ENCODE measurements around the gene CABLES2.

The CABLES2 gene

DNA sequence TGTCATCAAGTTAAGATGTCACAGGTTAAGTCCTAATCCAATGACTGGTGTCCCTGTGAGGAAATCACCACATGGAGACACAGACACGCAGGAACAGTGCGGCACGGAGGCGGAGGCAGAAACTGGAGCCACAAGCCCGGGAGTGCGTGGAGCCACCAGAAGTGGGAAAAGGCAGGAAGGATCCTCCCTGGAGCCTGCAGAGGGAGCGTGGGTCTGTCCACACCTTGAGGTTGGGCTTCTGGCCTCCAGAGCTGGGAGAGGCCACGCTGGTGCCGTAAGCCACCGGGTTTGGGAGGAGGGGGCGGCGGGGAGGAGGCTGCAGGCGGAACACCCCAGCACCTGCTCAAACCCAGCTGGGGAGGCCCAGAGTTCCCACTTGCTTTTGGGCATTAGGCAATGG lies 3.8 kb downstream of the CABLES2 start:
- DNase-seq = no peak

DNA sequence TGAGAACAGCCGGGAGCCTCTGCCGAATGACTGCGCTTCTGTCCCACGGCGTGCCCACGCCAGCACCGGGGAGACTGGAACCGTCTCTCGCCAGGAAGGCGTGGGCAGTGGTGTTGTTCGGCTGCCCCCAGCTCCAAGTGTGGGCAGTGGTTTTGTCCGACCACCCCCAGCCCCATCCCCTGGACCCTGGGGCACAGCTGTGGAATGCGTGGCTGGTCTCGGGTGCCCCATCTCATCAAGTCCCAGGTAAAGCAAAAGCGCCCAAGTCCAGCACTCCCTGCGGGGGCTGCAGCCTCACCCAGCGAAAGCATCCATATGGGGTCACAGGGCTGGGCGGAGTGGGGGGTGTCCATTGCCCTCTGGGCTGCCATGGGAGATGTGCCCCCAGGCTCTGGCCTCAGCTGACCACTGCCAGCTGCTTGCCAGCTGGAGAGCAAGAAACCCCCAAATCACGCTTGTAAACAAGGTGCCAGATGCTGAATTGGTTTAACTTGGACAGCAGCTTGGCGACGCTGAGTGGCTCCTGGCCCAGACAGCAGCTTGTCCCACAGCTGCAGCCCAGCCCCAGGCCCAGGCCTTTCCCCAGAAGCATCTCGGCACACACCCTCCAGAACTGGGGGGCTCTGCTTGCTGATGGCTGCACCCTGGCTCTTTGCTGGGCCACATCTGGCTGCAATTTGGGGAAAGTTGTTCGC lies 4.5 kb downstream of the CABLES2 start:
- DNase-seq = no peak

DNA sequence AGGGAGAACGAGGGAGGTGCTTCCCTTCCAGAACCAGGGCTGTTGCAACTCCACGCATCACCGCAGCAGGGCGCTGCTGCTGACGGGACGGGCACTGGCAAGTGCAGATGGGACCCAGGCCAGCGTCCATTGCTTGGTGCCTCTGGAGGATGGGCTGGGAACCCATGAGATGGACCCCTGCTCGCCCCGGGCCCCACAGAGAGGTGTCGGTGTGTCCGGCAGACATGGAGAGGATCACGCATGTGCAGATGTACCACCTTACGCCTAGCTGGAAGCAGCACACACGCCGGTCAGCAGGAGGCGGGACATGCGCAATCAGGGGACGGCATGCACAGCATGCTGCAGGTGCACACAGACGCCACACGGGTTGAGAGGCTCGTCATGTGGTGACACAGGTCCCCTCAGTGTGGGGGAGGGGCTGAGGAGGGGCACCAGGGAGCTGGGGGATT lies 5.7 kb downstream of the CABLES2 start:
- no peak for DNase-seq

DNA sequence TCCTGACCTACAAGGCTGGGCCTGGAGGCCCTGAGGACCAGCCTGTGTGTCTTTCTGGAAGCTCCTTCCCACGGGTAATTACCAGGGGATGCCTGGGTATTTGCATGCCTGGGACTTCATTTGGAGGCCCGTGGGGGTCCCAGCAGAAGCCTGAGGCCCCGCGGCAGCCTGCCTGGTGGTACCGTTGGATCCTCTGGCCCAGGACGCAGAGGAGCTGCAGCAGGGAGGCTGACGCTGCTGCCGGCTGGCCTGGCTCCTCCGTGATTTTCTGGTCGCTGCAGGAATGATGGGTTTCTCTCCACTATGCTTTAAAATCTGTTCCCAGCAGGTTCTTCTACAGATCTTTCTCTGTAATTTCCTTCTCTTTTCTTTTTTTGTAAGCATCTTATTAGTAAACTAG lies 6.5 kb downstream of the CABLES2 start:
- no peak for DNase-seq

DNA sequence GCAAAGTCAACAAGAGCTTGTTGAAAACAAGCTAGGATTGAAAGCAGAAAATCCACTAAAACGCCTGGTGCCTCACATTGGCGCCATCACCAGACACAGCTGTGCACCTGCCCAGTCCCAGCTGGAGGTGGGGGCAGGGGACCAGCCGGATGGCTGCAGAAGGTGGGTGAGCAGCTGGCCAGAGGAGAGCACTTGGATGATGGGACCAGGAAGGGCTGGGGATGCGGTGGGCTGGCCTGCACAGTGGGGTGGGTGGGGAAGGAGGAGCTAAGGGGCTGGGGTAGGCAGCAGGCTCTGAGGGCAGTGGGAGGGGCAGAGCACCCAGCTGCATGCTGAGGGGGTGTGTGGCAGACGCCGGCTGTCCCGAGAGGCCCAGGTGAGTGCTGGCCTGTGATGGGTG lies 7.1 kb downstream of the CABLES2 start:
- no peak for DNase-seq

DNA sequence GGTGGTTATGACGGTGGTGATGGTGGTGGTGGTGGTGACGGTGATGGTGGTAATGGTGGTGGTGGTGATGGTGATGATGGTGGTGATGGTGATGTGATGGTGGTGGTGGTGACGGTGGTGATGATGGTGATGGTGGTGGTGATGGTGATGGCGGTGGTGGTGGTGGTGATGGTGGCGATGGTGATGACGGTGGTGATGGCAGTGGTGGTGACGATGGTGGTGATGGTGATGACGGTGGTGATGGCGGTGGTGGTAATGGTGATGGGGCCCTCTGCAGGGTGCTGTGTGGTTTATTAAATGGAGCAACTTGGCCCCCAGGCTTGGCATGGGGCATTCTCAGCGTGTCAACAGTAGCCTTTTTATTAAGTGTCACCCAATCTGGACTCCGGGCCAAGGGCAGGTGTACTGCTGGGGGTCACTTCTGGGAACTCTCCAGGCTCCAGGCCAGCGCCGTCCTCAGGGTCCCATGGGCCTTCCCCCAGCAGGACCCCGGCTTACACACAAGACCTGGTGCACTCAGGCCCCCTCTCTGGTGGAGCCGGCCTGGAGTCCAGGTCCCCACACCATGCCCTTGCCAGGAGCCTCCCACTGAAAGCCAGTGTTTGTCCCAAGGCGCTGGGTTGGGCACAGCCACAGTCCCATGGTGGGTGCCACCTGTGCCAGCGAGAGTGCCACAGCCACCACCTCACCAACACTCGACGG lies 8.8 kb downstream of the CABLES2 start:
- DNase-seq = no peak

DNA sequence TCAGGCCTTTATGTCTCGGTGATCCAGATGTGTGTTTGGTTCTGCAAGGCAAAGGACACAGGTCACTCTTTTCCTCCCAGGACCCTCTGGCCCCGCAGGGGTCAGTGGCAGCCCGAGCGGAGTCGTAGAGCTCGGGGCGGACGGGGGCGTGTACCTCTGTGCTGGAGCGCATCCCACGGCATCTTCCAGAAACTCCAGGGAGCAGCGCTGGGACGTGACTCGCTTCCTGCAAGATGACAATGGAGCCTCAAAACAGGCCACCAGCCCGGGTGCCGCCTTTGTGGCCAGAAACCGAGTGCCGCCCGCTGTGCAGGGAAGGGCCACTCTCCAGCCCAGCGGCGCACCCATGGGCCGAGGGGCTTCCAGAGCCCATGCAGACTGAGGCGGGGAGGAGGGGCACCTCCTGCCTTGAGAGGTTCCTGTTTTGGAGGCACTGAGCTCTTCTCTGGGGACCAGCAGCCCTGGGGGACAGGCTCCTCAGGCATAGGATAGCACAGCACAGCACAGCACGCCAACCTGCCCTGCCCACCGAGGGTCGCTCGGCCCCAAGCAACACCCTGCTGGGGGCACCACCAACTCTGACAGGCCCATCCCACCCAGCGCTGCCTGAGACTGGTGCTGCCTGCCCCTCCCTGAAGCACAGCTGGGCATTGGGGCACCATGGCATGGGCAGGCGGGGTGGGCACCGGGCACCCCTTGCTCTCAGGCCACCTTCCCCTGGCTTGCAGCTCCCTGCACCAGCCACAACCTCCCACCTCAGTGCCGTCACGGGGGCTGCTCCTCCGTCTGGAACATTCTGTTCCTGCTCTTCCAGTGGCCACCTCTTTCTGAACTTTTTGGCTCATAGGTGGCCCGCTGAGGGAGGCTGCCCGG lies 10.5 kb downstream of the CABLES2 start:
- DNase-seq = no peak

DNA sequence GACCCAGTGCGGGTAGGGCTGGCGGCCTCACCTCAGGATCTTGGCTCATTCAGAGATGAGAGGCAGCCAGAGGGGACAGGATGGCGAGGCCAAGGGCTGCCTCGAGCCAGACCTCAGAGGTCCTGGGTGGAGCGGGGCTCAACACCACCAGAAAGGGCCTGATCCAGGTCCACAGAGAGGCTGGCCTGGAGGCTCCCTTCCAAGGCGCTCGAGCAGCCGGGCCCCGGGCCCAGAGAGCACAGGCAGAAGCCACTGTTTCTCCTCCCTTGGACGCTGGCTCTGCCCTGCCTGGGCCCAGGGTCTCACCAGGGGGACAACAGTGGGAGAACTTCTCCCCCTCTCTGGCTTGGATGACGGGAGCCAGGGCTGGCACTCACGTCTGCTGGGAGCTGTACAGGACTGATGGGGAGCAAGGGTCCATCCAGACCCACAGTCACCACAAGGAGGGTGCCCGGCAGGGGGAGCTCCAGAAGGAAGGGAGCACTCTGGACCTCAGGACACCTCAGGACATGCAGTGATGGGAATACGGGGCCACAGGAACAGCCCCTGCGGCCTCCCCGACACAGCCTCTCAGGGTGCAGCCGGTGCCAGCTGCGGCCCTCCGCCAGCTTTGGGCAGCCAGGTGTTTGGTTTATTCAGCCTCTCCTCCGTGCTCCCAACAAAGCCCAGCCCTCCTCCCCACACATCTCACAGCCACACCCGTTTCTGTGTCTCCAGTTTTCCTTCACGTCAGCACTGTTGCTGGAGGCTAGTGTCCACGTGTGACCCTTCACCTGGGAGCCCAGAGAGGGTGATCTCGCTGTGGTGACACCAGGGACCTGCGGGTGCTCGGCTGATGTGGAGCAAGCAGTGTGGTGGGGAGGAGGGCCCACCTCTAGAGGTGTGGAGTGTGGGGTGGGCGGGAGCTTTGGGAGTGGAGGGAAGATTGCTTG lies 11.5 kb downstream of the CABLES2 start:
- DNase-seq = no peak

DNA sequence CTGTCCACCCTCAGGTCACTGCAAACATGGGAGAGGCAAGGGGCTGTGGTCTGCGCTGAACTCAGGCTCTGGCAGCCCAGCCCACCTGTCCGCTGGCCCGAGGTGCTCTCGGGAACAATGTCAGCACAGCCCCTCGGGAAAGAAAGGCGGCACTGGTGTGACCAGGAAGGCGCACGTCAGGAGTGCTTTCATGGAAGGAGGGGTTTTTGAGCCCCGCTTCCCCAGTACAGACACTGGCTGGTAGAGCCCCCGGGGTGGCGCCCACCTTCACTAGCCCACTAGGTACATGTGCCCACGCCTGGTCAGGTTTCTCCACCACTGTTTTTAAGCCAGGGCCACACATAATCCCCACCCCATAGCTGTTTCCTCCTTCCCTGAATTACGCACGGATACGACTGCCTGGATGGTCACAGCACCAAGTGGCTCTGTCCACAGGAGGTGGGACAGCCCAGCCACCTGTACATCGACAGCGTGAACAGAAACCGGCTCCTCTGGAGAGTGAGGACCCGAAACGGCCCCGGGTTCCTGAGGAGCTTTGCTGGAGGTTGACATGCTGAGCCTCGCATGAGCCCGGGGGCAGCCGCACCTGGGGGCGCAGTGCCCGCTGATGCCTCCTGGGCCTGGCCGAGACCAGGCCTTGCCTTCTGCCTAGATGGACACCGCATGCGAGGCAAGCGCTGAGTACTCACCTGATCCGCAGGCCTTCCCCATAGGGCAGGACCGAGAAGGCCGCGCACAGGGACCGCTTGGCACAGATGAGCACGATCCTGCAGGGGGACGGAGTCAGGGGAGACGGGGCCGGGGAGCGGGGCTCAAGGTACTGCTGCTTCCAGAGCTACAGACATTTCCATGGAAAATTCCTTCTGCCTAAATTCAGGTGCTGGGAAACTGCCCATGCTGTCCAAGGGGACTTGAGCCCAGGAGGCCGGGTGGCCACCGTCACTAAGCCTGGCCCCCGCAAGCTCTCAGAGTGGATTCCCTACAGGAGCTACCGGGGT lies 12.5 kb downstream of the CABLES2 start:
- no peak for DNase-seq

DNA sequence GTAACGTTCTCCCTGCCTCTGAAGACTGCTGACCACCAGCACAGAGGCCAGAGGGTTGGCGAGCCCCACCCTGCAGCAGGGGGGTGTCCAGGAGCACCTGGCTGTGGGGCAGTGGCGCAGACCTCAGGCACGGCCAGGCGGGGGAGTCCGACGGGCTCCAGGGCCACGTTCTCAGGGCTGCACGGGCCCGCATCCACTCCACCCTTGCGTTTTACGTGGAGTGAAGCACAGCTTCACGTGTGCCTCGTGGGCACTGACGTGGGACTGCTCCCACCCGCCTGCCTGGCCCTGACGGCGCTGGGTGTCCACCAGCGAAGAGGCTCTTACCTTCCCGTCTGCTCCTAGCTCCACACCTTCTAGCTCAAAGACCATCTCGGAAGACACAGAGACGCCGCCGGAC lies 13.3 kb downstream of the CABLES2 start:
- no peak for DNase-seq

DNA sequence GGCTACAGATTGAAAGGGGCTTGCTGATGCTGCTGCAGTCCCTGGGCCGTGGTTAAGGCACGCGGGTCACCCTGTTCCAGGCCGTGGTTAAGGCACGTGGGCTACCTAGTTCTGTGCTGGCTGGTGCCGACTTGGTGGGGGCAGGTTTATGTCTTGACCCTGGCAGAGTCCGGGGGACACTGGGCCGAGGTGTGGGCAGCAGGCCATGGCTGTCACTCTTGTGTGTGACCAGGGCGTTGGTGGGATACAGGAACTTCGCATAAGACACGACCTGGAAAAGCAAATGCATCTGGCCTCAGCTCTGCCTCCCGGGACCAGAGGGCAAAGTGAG lies 13.8 kb downstream of the CABLES2 start:
- no peak for DNase-seq

DNA sequence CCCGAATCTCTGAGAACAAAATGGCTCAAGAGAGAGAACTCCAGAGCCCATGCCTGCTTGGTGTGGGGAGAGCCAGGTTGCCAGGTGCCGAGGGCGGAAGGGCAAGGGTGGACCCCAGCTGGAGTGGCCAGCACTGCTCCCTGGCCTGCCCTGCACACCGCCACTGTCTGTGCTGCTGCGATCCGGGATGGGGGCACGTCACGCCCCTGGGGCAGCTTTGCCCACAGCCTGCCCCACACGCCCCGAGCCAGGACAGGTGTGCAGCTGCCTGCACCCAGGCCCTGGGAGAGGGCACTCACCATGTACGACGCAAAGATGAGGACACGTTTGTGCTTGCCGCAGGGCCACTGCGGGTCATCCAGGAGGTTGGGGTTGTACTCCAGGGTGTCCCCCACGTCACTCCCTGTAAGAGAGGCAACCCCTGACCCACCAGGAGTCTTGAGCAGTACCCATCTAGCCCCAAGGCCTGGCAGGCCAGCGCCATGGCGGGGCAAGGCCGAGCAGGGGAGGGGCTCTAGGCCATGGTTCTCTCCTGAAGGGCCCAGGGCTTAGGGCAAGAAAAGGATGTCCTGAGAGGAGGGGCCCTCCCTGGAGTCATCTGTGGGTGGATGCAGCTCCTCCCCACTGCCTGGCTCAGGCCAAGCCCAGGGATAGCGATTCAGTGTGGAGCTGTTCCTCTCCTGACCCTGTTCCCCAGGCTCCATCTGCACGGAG lies 14.3 kb downstream of the CABLES2 start:
- no peak for DNase-seq

DNA sequence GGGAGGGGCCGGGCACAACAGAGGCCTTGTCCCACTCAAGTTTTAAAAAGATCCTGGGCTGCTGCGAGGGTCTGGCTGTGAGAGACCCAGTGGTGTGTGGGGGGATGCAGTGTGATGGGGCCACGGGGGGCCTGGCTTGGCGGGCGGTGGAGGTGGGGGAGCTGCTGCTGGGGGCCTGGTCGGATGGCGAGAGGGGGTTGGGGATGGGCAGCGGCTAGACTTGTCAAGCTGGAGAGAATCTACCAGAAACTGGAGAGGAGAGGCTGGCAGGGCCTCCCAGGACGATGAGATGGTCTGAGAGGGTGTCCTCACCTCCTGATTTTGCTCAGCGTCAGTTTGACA lies 15.0 kb downstream of the CABLES2 start:
- DNase-seq = no peak

DNA sequence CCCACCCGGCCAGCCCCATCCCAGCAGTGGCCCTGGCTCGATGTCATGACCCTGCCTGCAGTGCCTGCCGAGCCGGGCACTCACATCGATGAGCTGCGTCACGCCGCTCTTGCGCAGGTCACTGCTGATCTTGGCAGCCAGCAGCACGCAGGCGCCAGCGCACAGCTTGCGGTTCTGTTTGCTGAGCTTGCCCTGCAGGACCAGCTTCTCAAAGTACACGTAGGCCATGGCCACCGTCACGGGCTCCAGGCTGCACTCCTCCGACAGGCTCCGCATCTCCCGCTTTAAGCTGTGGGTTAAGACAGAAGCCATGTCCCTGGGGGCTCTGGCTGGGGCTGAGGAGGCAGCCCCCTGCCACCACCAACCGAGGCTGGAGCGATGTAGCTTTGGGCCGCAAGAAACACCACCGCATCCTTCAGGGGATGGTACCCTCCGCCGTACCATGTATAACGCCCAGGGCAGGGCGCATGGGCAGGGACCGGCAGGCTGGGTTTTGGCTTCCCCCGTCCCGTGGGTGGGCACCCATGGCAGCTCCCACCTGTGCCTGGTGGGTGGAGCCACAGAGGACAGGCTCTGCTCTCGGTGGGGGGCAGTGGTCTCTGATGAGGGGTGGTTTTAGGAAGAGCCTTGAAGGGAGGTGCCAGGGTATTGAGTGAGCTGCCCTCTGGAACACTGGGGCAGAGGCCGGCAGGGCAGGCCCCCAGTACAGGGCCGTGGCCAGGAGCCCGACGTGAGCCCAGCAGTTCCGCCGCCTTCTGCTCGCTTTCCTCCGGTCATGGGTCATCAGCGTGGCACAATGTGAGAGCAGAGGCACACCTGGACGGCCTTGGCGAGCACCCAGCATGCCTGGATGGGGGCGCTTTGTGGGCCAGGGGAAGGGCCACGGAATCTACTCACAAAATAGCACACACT lies 15.7 kb downstream of the CABLES2 start:
- DNase-seq = no peak

DNA sequence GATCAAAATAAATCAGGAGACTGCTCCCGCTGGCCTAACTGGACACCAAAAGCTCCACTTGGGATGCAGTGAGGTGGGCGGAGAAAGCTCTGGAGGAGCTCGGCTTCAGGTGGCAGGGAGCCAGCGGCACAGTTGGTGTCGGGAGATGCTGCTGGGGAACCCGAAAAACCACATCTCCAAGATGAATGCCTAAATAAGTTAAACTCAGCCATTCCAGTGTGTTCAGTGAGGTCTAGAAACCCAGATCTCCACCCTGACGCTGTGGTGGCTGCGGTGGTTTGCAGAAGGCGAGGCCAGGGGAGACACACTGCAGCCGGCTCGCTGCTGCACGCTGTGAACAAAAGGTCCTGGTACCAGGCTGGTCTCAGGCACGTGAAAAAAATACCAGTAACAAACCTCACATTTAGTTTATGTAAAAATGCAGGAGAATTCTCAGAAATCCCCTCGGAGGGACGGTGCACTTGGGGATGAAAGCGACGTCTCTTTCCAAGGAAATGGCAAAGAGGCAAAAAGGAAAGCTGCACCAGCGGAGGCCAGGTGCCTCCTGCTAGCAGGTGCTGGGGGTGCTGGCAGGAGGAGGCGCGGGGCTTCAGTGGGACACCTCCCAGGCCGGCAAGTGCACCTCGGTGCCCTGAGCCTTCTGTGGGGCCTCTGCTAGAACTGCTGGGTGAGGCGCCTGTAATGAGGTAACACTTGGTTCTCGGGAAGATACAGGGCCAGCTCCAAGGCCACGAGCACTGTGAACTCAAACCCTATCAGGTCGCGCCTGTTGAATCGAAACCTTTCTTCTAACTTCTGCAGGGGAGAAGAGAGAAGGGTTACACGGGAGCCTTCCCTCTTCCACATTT lies 16.5 kb downstream of the CABLES2 start:
- no peak for DNase-seq

DNA sequence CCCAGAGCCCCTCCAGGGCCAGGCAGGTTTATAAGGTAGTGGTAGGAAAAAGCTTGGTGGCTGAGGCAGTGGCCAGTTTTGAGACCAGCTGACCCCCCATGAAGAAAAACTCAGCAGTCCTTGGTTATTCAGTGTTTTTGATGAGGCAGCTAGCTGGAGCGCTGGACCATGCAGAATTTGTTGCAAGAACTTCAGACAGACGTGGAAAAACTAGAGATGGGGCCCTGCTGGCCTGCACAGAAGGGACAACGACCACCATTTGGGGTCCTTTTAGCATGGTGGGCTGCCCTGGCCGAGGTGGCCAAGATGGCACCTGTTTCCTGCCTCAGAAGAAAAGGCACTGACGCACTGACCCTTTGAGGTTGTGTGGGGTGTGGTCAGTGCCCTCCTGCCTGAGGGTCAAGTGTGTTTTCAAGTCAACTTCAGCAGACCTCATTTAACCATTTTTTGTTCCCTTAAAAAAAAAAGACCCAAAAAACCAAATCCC lies 17.4 kb downstream of the CABLES2 start:
- no peak for DNase-seq

DNA sequence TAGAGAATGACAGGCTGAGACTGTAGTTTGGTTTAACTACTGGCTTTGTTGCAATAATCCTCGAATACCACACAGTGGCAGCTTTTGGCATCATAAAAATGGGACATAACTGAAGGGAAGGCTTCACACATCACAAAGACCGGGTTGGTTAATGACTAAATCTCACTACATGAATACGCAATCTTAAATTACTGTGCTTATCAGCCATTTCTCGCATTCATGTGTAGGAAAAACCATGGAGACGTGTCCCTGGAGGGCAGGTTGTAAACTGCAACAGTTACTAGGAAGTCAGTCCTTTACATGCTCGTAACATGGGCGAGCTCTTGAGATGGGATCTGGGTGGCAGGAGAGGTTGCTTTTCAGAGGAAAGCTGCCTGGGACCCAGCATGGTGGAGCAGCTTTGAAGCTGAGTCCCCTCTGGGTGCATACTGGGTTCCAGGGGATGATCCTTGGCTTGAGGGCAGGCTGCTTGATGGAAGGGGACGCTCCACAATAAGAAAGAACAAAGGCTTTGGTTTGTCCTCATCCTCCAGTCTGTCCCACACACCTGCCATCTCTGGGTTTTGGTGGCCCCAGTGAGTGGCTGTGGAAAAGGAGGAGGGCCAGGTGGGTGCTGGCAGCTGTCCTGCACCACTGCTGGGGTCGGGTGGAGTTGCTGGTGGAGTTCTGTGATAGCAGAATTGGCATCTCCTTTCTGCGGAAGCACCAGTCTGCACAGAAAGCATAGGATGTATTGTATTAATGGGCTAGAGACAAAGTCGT lies 18.1 kb downstream of the CABLES2 start:
- DNase-seq = no peak
